ENCODE results near the gene SLC38A9.

DNA sequence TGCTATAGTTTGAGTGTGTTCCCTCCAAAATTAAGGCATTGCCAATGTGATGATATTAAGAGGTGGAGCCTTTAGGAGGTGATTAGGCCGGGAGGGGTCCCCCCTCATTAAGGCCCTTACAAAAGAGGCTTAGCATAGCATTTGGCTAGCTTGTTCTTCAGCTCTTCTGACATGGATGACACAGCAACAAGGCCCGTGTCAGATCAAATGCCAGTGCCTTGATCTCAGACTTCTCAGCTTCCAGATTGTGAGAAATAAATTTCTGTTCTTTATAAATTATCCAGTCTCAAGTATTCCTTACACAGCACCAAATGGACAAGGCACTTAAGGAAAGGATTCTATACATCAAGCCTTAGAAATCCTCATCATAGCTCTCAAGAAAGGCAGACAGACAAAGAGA is 31.8 kb downstream of the SLC38A9 start:
- TF ChIP-seq POLR2A (IDR thresholded peaks at IDR 0.05; ENCODE audit: control extremely low read depth in 1 of 2, low read depth in 2 of 2, low read length in 2 of 2): no peak
- no peak for TF ChIP-seq SAP30 (IDR thresholded peaks at IDR 0.05; ENCODE audit: insufficient read depth, insufficient replicate concordance, low read length)
- TF ChIP-seq, protein P1, sequence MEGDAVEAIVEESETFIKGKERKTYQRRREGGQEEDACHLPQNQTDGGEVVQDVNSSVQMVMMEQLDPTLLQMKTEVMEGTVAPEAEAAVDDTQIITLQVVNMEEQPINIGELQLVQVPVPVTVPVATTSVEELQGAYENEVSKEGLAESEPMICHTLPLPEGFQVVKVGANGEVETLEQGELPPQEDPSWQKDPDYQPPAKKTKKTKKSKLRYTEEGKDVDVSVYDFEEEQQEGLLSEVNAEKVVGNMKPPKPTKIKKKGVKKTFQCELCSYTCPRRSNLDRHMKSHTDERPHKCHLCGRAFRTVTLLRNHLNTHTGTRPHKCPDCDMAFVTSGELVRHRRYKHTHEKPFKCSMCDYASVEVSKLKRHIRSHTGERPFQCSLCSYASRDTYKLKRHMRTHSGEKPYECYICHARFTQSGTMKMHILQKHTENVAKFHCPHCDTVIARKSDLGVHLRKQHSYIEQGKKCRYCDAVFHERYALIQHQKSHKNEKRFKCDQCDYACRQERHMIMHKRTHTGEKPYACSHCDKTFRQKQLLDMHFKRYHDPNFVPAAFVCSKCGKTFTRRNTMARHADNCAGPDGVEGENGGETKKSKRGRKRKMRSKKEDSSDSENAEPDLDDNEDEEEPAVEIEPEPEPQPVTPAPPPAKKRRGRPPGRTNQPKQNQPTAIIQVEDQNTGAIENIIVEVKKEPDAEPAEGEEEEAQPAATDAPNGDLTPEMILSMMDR (IDR thresholded peaks at IDR 0.05; ENCODE audit: control extremely low read depth in 1 of 3, insufficient read depth in 1 of 3, low read depth in 1 of 3, low read length in 3 of 3): no peak
- TF ChIP-seq EZH2 (IDR thresholded peaks at IDR 0.05; ENCODE audit: low read depth, low read length, severe bottlenecking): no peak
- no peak for TF ChIP-seq RAD21 (IDR thresholded peaks at IDR 0.05 in 1 of 2, conservative IDR thresholded peaks at IDR 0.05 in 1 of 2; ENCODE audit: low read depth in 2 of 2, low read length in 2 of 2)
- TF ChIP-seq, protein P2, sequence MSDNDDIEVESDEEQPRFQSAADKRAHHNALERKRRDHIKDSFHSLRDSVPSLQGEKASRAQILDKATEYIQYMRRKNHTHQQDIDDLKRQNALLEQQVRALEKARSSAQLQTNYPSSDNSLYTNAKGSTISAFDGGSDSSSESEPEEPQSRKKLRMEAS (IDR thresholded peaks at IDR 0.05): no peak
- no peak for TF ChIP-seq CREB1 (IDR thresholded peaks at IDR 0.05)
- TF ChIP-seq TAF1 (IDR thresholded peaks at IDR 0.05; ENCODE audit: low read depth, low read length): no peak
- TF ChIP-seq NRF1 (IDR thresholded peaks at IDR 0.05; ENCODE audit: low read depth, low read length): no peak
- TF ChIP-seq GABPA (IDR thresholded peaks at IDR 0.05; ENCODE audit: borderline replicate concordance, insufficient read depth, low read length): no peak
- TF ChIP-seq FOSL1 (IDR thresholded peaks at IDR 0.05; ENCODE audit: insufficient read depth, low read depth, low read length): no peak
- TF ChIP-seq CEBPB (IDR thresholded peaks at IDR 0.05; ENCODE audit: low read depth, low read length): no peak
- no peak for TF ChIP-seq ZNF274 (IDR thresholded peaks at IDR 0.05; ENCODE audit: borderline replicate concordance, extremely low read depth, low read length)

Measured in H1 (cell line).